ENCODE results near the gene HNRNPM.

The HNRNPM gene

GRCh38 chr19:8526345-8527091 lies 81.7 kb downstream of the HNRNPM start:
- H3K4me3 ChIP-seq (ENCODE audit: low read length), result no peak overlapping the region
- DNase-seq (ENCODE audit: low read depth, low spot score), result no peak

DNA sequence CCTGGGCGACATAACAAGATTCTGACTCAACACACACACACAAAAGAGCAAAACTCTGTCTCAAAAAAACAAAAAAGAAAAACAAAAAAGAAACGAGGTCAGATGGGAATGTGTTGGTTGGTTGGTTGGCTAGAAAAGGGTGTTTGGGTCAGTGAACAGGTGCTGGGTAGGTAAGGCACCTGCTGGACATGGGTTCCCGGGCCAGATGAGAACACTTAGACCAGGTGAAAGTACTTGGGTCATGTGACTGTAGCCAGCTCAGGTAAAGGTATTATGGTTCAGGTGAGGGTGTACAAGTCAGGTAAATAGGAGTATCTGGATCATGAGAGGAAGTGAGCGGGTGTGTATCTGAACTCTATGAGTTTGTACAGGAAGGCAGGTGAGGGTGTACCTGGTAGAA lies 83.7 kb downstream of the HNRNPM start:
- DNase-seq (ENCODE audit: low read depth, low spot score), result no peak
- no peak overlapping the region for H3K4me3 ChIP-seq (ENCODE audit: low read length)

DNA sequence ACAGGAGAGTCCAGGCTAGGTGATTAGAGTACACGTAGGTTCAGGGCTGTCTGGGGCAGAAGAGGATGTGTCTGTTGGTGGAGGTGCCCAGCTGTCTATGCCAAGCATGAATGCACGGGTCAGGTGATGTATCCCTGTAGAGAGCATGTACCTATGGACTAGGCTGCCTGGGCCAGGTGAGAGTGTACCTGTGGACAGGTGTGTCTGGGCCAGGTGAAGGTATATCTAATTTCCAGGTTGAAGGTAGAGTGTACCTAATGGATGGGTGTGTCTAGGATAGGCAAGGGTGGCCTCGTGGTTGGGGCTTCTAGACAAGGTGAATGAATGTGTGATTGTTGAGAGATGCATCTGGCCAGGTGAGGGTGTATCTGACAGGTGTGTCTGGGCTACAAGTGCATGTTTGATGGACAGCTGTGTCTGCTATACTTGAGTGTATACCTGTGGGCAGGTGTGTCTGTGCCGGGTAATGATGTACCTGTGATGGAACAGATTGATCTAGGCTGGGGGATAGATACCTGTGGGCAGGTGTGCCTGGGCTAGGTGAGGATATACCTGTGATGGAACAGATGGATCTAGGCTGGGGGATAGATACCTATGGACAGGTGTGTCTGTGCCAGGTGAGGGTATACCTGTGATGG lies 84.7 kb downstream of the HNRNPM start:
- DNase-seq (ENCODE audit: low read depth, low spot score), result no peak
- H3K4me3 ChIP-seq (ENCODE audit: low read length), result no peak overlapping the region

DNA sequence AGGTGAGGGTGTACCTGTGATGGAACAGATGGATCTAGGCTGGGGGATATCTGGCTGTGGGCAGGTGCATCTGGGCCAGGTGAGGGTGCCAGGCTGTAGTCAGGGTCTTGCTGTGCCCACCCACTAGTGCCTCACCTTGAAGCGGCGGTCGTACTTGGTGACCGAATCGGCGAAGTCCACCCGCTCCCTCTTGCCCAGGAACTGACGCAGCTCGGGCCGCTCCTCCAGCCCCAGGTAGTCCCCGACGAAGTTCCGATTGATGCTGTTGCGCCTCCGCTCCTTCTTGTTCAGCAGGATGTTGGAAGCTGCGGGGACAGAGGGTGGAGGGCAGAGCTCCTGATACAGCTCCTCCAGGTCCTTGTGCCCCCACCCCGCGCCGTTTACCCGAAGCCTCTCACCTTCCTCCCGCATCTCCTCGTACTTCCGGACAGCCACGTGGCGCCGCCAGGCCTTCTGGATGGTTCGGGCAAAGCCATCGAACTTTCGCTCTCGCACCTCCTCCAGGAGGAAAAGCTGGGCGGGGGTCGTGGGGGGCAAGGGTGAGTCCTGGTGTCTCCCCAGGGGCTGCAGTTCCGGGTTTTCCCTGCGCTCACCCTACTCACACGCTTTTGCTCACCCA lies 85.4 kb downstream of the HNRNPM start:
- no peak for DNase-seq (ENCODE audit: low read depth, low spot score)
- no peak overlapping the region for H3K4me3 ChIP-seq (ENCODE audit: low read length)

DNA sequence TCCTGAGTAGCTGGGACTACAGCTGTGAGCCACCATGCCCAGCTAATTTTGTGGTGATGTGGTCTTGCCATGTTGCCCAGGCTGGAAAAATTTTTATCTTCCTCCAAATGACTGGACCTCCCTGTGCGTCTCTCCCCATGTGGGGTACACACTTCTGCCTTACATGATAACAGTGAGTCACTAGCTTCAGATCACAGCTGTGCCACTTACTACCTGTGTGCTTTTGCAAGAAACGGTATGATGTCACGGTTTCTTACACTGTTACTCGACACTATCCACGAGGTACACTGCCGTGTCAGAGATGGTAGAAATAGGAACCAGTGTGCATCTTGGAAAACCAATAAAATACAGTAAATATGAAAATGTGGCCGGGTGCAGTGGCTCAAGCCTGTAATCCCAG lies 86.7 kb downstream of the HNRNPM start:
- H3K4me3 ChIP-seq (ENCODE audit: low read length), result no peak overlapping the region
- no peak for DNase-seq (ENCODE audit: low read depth, low spot score)

- DNase-seq (ENCODE audit: low read depth, low spot score), result no peak
- no peak overlapping the region for H3K4me3 ChIP-seq (ENCODE audit: low read length)
These were observed 87.5 kb downstream of the HNRNPM start for GRCh38 chr19:8532225-8532624.

DNA sequence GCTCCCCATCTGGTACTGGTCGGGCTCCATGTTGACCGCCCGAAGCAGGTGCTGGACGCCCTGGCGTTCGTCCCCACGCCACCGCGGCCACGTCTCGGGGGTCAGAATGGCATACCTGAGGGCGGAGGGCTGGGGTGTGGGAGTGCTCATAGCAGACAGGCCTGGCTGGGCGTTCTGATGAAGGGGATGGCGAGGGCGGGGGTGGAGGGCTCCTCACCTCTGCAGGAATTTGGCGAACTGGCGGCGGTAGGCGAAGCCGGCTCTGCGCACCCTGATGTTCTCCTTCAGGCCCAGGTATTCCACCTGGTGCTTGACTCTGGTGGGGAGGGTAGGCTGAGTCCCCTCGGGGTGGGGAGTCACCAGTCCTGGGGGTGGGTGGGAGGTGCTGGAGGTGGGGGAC lies 91.5 kb downstream of the HNRNPM start:
- H3K4me3 ChIP-seq (ENCODE audit: low read length), result no peak overlapping the region
- DNase-seq (ENCODE audit: low read depth, low spot score), result no peak

DNA sequence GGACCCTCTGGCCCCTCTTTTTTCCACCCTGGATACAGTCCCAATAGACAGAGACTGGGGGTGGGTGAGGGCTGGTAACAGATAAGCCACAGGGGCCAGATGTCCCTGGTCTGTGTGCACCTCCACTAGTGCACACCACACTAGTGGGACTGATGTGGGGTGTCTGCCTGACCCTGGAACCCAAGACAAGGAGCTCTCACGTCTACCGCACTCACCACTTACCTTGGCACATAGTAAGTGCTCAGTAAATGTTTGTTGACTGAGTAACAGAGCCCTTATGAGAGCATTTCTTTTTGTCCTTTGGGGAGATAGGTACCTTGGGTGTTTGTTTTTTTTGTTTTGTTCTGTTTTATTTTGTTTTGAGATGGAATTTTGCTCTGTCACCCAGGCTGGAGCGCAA lies 92.3 kb downstream of the HNRNPM start:
- no peak for DNase-seq (ENCODE audit: low read depth, low spot score)
- no peak overlapping the region for H3K4me3 ChIP-seq (ENCODE audit: low read length)
